HCT116 (cell line): ENCODE measurements around the gene DOCK1. TPM values are rescaled to one million over a fixed set of nuclear protein-coding genes. Genes with fewer than 3 reads are reported as not detected.

Experiments
- ATAC-seq: fragments of 200-7000 bp; cut with Tn5 transposase; 2 replicates; pipeline ENCODE4 v1.9.1; 2020; ENCODE audit warnings: mild to moderate bottlenecking, moderate library complexity
- BruUV-seq: library from RNA; stranded (reverse); fragments of 400-500 nt; replicated peaks from 2 replicates; lab custom pipeline; 2021; lab: Mats Ljungman, UMichigan
- CTCF ChIA-PET: fragments of 300-600 bp; sonication (Branson Sonifier 250); formaldehyde crosslinking; loops from one replicate; lab custom pipeline; 2021; ENCODE audit warnings: antibody characterized with exemption; lab: Charles Lee
- POLR2A ChIA-PET: fragments of 300-600, 350-600 bp; sonication (Branson Sonifier 250); formaldehyde crosslinking; loops from one replicate; lab custom pipeline; 2021; ENCODE audit warnings: antibody characterized with exemption; lab: Charles Lee
- RAD21 ChIA-PET, 2 experiments: fragments of 300-600 bp; sonication (Branson Sonifier 250); formaldehyde crosslinking; loops; one replicate each; lab custom pipeline; 2023; ENCODE audit warnings: low total read pairs in 2 of 2; ENCODE audit not compliant: uncharacterized antibody in 2 of 2, unreplicated experiment in 2 of 2, low non-redundant PET in 1 of 2; lab: Charles Lee
- DNase-seq: peaks from one replicate; pipeline ENCODE4 v3.0.0-alpha.2; 2010; ENCODE audit warnings: low read depth, low spot score
- H2AFZ ChIP-seq: fragments of 200-600 bp; shearing (Covaris generic), sonication (generic); 2 replicates; pipeline ENCODE4 v1.6.1; 2017; ENCODE audit warnings: low read depth, mixed run types, mixed read lengths, antibody characterized with exemption, low read length; ENCODE audit not compliant: poor library complexity, severe bottlenecking
- H3K27ac ChIP-seq: 2 replicates; pipeline ENCODE4 v1.5.1; 2012; ENCODE audit warnings: low read depth, low read length
- H3K27me3 ChIP-seq: fragments of 200-600 bp; sonication (generic); 2 replicates; pipeline ENCODE4 v1.6.1; 2016; ENCODE audit warnings: mixed run types, low read length, mixed read lengths; ENCODE audit not compliant: insufficient read depth
- H3K36me3 ChIP-seq, 2 experiments: fragments of 200-500 bp in 1 of 2; fragments of 200-600 bp in 1 of 2; sonication (Bioruptor generic) in 1 of 2; sonication (generic) in 1 of 2; 2 replicates each; pipeline versions ENCODE4 v1.5.1 to v1.6.1; 2014 to 2016; ENCODE audit warnings: low read length in 2 of 2, inconsistent platforms in 1 of 2, mixed read lengths in 1 of 2, mixed run types in 1 of 2; ENCODE audit not compliant: insufficient read depth in 2 of 2, control insufficient read depth in 1 of 2
- H3K4me1 ChIP-seq, 2 experiments: fragments of 200-600 bp in 1 of 2; sonication (generic) in 1 of 2; 2 replicates each; pipeline versions ENCODE4 v1.5.1 to v1.6.1; 2012 to 2017; ENCODE audit warnings: low read length in 2 of 2, inconsistent platforms in 1 of 2, mild to moderate bottlenecking in 1 of 2, mixed read lengths in 1 of 2, mixed run types in 1 of 2, moderate library complexity in 1 of 2; ENCODE audit not compliant: insufficient read depth in 2 of 2, control insufficient read depth in 1 of 2
- H3K4me2 ChIP-seq: fragments of 200-600 bp; sonication (generic); 2 replicates; pipeline ENCODE4 v1.6.1; 2017; ENCODE audit warnings: mixed run types, low read length, mixed read lengths
- H3K4me3 ChIP-seq, 2 experiments: fragments of 200-600 bp in 1 of 2; sonication (generic) in 1 of 2; replicated peaks in 1 of 2; 2 replicates each; pipeline ENCODE4 v1.5.1; 2011 to 2016; ENCODE audit warnings: low read length in 2 of 2, control low read depth in 1 of 2, low read depth in 1 of 2, mild to moderate bottlenecking in 1 of 2, mixed read lengths in 1 of 2, mixed run types in 1 of 2
- H3K79me2 ChIP-seq: fragments of 200-600 bp; sonication (generic); 2 replicates; pipeline ENCODE4 v1.6.1; 2017; ENCODE audit warnings: mild to moderate bottlenecking, mixed run types, low read length, moderate library complexity, mixed read lengths; ENCODE audit not compliant: insufficient read depth
- H3K9ac ChIP-seq: fragments of 200-600 bp; sonication (generic); 2 replicates; pipeline ENCODE4 v1.6.1; 2016; ENCODE audit warnings: low read length, mixed read lengths
- H3K9me2 ChIP-seq: fragments of 200-600 bp; sonication (generic), shearing (Covaris generic); 2 replicates; pipeline ENCODE4 v1.6.1; 2017; ENCODE audit warnings: mixed run types, mild to moderate bottlenecking, moderate library complexity; ENCODE audit not compliant: insufficient read depth
- H3K9me3 ChIP-seq, 2 experiments: fragments of 200-500 bp in 1 of 2; fragments of 200-600 bp in 1 of 2; sonication (Bioruptor generic) in 1 of 2; sonication (generic) in 1 of 2; 2 replicates each; pipeline ENCODE4 v1.6.1; 2014 to 2017; ENCODE audit warnings: low read length in 2 of 2, mixed read lengths in 2 of 2, inconsistent platforms in 1 of 2, low read depth in 1 of 2, mild to moderate bottlenecking in 1 of 2, mixed run types in 1 of 2, moderate library complexity in 1 of 2; ENCODE audit not compliant: control insufficient read depth in 1 of 2, insufficient read depth in 1 of 2
- H4K20me1 ChIP-seq: fragments of 200-600 bp; sonication (generic), shearing (Covaris generic); 2 replicates; pipeline ENCODE4 v1.6.1; 2017; ENCODE audit warnings: mixed run types, mild to moderate bottlenecking, moderate library complexity; ENCODE audit not compliant: insufficient read depth
- CBX3 ChIP-seq: IDR thresholded peaks from 2 replicates; pipeline ENCODE4 v1.6.1; 2012; ENCODE audit warnings: low read depth
- ELF1 ChIP-seq: IDR thresholded peaks from 2 replicates; pipeline ENCODE4 v1.6.1; 2012; ENCODE audit warnings: low read depth, borderline replicate concordance
- FOSL1 ChIP-seq: IDR thresholded peaks from 2 replicates; pipeline ENCODE4 v1.6.1; 2012; ENCODE audit warnings: low read depth
- POLR2AphosphoS5 ChIP-seq: IDR thresholded peaks from 2 replicates; pipeline ENCODE4 v1.6.1; 2011; ENCODE audit warnings: mild to moderate bottlenecking, low read depth, low read length, moderate library complexity
- RAD21 ChIP-seq: IDR thresholded peaks from 2 replicates; pipeline ENCODE4 v1.6.1; 2012; ENCODE audit warnings: low read depth, mild to moderate bottlenecking
- SP1 ChIP-seq: IDR thresholded peaks from 2 replicates; pipeline ENCODE4 v1.6.1; 2012; ENCODE audit warnings: low read depth
- SRF ChIP-seq: IDR thresholded peaks from 2 replicates; pipeline ENCODE4 v1.6.1; 2012; ENCODE audit warnings: low read depth
- intact Hi-C: fragments of 100-400 bp; cut with micrococcal nuclease; formaldehyde crosslinking; loops from 2 replicates; pipeline ENCODE4 v1.10.0; 2022
- total RNA-seq: library from RNA; stranded (reverse); gene quantifications from one replicate; pipeline ENCODE4 v1.2.1, GENCODE V29; 2021; ENCODE audit not compliant: unreplicated experiment
- TF ChIP-seq, protein P1 (sequence below): IDR thresholded peaks from 2 replicates; pipeline ENCODE4 v1.6.1; 2012
- TF ChIP-seq, protein P2 (sequence below): IDR thresholded peaks from 2 replicates; pipeline ENCODE4 v1.6.1; 2012; ENCODE audit warnings: low read depth

Gene DOCK1
- total RNA-seq, 1 experiment from 2014 or later: 46.5 TPM

DNA sequence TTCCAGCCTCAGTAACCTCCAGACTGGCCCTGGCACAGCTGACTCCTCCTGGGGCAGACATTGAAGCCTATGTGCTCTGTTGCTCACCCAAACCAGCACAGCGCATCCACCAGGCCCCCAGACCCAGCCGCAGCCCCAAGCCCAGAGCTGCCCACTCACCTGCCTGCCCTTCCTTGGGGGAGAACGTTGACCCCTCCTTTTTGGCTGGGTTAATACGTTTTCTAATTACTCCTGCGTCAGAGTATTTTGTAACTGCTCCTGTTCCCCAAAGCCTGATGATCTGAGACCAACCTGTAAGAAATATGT is 536.9 kb downstream of the DOCK1 start:
- TF ChIP-seq, protein P1, sequence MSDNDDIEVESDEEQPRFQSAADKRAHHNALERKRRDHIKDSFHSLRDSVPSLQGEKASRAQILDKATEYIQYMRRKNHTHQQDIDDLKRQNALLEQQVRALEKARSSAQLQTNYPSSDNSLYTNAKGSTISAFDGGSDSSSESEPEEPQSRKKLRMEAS: no peak
- no peak for TF ChIP-seq CBX3
- no peak for TF ChIP-seq SRF
- TF ChIP-seq SP1: no peak
- TF ChIP-seq ELF1: no peak
- no peak for TF ChIP-seq FOSL1
- TF ChIP-seq POLR2AphosphoS5: no peak
- TF ChIP-seq, protein P2, sequence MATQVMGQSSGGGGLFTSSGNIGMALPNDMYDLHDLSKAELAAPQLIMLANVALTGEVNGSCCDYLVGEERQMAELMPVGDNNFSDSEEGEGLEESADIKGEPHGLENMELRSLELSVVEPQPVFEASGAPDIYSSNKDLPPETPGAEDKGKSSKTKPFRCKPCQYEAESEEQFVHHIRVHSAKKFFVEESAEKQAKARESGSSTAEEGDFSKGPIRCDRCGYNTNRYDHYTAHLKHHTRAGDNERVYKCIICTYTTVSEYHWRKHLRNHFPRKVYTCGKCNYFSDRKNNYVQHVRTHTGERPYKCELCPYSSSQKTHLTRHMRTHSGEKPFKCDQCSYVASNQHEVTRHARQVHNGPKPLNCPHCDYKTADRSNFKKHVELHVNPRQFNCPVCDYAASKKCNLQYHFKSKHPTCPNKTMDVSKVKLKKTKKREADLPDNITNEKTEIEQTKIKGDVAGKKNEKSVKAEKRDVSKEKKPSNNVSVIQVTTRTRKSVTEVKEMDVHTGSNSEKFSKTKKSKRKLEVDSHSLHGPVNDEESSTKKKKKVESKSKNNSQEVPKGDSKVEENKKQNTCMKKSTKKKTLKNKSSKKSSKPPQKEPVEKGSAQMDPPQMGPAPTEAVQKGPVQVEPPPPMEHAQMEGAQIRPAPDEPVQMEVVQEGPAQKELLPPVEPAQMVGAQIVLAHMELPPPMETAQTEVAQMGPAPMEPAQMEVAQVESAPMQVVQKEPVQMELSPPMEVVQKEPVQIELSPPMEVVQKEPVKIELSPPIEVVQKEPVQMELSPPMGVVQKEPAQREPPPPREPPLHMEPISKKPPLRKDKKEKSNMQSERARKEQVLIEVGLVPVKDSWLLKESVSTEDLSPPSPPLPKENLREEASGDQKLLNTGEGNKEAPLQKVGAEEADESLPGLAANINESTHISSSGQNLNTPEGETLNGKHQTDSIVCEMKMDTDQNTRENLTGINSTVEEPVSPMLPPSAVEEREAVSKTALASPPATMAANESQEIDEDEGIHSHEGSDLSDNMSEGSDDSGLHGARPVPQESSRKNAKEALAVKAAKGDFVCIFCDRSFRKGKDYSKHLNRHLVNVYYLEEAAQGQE: no peak
- TF ChIP-seq RAD21: no peak
- TF ChIP-seq, all 23 proteins: peak for 0
- Histone ChIP-seq H2AFZ (no peak overlapping the region), H3K4me2 (no peak overlapping the region), H3K4me3 (no peak overlapping the region), H3K9me3 (no peaks in the 10 kb centered on the region), H3K27ac (no peak overlapping the region), H3K9me2 (no peaks in the 10 kb centered on the region), H3K36me3 (no peaks in the 10 kb centered on the region), H3K4me1 (no peaks in the 10 kb centered on the region), H4K20me1 (no peaks in the 10 kb centered on the region), H3K9ac (no peak overlapping the region), H3K79me2 (no peaks in the 10 kb centered on the region), H3K27me3 (no peaks in the 10 kb centered on the region)
- no TSS peak for BruUV-seq
- POLR2A ChIA-PET: no interaction called here
- no peak for DNase-seq
- CTCF ChIA-PET: no interaction called here
- ATAC-seq: no peak
- intact Hi-C loops: no loop called here
- RAD21 ChIA-PET: no interaction called here
